Measurements from ENCODE around the gene CDIP1.
"Not testable (repeated sequence)": the region's sequence is repeated elsewhere in the genome, so short reads cannot be mapped to it uniquely, and the experiment has no call there.

CDIP1 gene

DNA sequence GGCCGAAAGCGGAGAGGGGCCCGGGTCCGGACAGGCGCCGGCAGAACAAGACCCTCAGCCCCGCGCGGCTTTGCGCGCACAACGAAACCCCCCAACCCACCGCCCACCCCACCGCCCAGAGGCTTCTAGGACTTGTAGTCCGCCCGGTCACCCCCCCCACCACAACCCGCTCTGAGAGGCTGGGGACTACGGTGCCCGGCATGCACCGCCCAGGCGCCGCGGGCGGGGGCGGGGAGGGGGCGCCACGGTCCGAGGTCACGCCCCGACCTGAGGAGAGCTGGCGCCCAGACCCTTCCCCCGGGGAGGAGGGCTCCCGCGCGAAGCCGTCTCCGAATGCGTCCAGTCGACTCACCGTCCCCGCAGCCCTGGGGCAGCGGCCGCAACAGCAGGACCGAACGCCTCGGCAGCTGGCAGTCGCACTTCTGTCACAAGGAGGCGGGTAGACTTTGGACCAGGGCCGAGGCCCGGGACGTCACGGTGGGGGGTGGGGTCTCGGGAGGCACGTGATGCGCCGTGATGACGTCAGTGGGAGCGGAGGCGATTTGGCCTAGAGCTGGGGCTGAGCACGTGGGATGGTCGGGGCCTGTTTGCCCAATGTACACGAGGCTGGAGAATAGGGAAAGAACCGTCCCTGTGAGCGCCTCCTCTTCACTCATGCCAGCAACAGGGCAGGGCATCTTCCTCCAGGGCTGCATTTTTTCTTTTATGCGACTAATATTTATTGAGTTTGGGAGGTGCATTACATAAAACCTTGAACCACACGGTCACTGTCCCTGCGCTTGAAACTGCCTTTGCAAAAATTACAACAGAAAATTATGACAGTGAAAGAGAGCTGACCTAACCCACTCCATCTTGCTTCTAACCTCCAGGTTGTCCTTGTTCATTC lies at the start of gene CDIP1:
Gene CDIP1, minus strand, starts transcription at position 424 of the 886 bp plus-strand sequence. CDS start 24,643 bp downstream, outside the sequence.
- DNase-seq, result peak; percentile 78

GRCh38 chr16:4586291-4586690 lies 47.7 kb upstream of the CDIP1 start:
- no peak for DNase-seq

- no peak for DNase-seq
Observed at GRCh38 chr16:4583906-4584305, 45.3 kb upstream of the CDIP1 start.

- DNase-seq, result no peak
Observed at GRCh38 chr16:4580250-4580649, 41.7 kb upstream of the CDIP1 start.

- peak; percentile 59 for DNase-seq
Observed at GRCh38 chr16:4578961-4579530, 40.5 kb upstream of the CDIP1 start.

DNA sequence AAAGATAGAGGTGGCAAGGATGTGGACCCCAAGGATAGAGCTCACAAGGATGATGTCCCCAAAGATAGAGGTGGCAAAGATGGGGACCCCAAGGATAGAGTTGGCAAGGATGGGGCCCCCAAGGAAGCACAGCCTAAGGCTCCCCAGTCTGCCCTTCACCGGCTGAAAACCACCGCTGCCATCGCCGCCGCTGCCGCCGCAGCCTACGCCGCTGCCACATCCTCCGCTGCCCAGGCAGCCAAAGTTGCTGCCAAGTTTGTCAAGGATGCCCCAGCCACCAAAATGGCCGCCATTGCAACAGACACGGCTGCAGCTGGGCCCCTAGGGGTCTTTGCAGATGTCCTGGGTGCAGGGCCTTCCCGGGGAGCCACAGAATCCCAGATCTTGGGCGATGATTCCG lies 37.4 kb upstream of the CDIP1 start:
- no peak for DNase-seq

DNA sequence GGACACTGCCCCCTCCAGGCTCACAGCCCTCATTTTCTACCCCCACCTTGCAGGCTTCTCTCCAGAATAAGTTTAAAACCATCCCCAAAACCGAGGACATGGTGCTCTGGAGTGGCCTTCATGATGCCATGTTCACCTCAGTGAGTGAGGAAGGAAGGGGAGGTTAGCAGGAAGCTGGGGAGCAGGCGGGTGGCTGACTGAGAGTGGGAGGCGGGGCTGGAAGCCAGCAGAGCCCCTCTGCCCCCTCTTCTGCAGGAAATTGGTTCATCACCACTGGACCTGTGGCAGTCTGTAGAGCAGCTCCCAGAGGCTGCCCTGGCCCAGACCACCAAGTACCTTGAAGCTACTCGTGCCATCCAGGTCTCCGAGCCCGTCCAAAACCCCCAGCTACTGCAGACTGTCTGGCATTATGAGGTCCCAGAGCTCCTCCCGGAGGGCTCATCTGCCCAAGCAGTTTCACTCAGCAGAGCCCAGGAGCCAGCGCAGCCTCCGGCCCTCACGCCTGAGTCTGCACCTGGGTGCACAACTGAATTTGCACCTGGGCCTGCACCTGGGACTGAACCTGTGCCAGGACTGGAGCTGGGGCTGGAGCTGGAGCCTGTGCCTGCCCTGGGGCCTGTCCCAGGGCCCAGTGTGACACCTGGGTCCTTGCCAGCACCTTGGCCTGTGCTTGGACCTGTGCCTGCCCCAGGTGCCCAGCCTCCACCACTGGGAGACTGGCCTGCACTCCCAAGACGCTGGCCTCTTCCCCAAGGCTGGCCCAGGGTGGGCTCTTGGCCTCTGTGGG lies 36.5 kb upstream of the CDIP1 start:
- no peak for DNase-seq

DNA sequence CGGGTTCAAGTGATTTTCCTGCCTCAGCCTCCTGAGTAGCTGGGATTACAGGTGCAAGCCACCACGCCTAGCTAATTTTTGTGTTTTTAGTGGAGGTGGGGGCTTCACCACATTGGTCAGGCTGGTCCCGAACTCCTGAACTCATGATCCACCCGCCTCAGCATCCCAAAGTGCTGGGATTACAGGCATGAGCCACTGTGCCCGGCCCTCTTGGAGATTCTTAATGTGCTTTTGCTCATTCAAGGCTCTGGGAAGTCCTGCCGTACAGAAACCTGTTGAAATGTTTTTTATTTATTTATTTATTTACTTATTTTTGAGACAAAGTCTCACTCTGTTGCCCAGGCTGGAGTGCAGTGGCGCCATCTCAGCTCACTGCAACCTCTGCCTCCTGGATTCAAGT lies 35.4 kb upstream of the CDIP1 start:
- DNase-seq, result not testable (repeated sequence)

GRCh38 chr16:4572715-4573114 lies 34.1 kb upstream of the CDIP1 start:
- DNase-seq, result no peak

GRCh38 chr16:4570688-4571321 lies 32.2 kb upstream of the CDIP1 start:
- DNase-seq, result no peak

- DNase-seq, result no peak
Observed at GRCh38 chr16:4570086-4570485, 31.5 kb upstream of the CDIP1 start.

- DNase-seq, result no peak
Observed at GRCh38 chr16:4566144-4566543, 27.6 kb upstream of the CDIP1 start.

DNA sequence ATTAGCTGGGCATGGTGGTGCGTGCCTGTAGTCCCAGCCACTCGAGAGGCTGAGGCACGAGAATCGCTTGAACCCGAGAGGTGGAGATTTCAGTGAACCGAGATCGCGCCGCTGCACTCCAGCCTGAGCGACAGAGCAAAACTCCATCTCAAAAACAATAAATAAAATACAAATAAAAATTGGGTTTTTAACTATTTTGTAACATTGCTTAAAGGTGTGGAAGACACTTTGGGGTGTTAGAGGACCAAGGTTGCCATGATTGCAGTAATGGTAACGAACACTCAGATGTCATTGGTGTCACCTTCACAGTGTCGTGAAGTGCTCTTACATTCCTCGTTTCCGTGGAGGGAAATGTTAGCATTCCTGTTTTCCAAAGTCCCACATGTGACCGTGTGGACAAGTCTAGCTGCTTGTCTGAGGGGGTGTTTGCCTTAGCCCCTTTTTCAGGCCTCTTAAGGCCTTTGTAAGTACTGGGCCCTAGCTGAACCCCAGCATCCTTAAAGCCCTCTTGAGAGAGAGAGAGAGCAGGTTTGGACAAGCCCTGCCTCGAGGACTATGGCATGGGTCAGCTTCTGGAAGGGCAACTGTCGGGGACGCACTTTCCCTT lies 26.2 kb upstream of the CDIP1 start:
- DNase-seq, result no peak

DNA sequence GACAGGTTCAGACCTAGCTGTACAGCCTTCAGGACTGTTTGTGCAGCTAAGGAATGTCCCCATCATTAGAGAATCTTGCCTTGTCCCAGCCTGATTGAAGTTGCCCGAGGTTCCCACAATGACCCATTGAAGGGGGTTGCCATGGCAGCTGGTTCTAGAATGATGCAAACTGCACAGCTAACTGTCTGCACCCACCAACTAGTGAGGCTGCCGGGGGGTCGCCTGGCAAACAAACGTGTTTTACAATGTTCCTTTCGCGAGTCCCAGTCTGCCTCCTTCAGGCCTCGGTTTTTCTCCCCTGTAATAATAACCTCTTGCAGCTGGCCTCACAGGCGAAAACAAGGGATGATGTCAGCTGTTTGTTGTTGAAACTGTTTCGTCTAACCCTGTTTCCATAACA lies 23.0 kb upstream of the CDIP1 start:
- no peak for DNase-seq

DNA sequence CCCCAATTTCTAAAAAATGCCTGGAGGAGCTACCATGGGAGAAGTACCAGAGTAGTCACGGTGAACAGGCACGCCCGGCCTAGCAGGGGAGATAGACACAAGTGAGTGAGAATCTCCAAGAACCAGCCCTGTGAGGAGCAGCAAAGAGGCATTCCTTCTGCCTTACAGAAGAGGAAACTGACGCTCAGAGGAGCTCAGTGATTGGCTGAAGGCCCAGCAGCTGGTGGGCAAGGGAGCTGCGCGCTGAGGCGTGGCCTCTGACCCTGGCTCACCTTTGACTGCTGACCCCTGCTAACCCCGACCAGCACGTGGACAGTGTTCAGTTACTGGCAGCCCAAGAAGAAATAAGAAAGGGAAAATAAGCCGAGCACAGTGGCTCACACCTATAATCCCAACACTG lies 19.4 kb upstream of the CDIP1 start:
- no peak for DNase-seq

DNA sequence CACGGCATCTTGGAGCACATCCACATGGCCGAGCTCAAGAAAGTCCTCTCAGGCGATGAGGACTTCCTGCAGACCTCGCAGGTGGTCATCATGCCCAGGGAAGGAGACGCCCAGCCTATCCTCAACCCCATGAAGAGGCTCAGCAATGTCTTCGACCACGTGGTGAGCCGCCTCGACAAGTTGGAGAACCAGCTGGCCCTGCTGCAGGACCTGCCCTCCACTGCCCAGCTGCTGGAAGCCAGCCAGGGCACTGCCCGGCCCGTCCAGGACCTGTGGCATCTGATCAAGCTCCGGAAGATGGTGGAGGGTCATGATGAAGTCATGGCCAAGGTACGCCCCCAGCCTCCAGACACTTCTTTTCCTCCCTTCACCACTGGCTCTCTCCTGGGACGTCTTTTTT lies 18.0 kb upstream of the CDIP1 start:
- DNase-seq, result no peak

- DNase-seq, result no peak
Observed at GRCh38 chr16:4556112-4556511, 17.5 kb upstream of the CDIP1 start, which contains the start of gene C16orf96. C16orf96 (plus strand) TSS chr16:4556340; CDS start chr16:4556490, 150 bp downstream.

DNA sequence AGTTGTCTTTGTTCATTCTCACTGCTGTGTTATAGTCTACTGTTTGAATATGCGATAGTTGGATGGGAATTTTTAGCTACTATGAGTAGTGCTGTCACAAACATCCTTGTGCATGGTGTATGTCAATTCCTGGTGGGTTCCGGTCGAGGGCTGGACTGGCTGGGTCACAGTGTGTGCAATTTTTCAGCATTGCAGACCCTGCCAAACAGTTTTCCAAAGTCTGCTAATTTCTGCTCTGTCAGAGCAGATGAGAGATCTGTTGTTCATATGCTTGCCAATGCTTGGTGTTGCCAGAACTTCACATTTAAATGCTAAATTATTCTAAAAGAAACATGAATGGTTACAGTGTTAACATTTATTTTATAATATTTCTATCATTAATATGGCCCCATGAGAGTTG lies 14.0 kb upstream of the CDIP1 start:
- no peak for DNase-seq

DNA sequence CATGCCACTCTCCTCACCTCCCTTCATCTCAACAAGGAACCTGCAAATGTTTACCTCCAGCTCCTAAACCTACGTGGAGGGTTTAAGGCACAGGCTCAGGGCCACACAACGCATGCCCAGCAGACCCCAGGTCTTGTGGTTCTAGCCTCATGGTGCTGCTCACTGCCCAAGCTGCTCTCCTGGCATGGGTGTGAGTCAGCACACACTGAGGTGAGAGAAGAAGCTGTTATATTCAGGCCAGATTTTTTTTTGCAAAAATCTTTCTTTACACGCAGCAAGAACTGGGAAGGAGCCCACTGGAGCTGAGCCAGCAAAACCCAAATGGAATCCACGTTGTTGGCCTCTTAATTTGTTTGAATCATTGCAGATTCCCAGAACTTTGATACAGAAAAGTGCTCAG lies 12.0 kb upstream of the CDIP1 start:
- DNase-seq, result no peak

DNA sequence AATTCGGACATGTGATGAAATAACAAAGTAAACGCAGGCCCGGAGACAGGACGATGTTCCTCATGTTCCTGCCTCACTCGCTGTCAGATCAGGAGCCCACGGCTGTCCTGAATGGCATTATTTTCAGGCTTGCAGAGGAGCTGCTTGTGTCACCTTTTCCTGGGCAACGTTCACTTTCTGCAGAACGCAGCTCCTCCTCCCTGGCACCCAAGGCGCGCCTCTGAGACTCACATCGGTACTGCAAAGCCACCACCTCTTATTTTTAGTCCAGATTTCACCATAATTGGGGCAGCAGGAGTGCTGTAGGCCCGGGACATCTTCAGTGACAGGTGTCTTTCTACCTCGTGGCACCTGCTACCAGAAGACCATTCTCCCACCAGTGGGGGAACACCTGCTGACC lies 9.6 kb upstream of the CDIP1 start:
- no peak for DNase-seq

DNA sequence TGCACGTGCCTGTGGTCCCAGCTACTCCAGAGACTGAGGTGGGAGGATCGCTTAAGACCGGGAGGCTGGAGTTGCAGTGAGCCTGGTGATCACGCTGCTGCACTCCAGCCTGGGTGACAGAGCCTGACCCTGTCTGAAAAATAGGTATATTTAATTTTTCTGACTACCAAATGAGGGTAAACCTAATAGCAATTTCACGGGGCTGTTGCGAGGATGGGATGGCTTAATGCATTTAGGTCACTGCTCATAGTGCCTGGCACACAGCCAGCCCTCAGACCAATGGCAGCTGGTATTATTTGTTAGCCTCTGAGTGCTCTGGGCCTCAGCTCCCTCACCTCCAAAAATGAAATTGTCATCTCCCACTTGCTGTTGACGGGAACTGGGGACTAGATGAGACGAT lies 5.9 kb upstream of the CDIP1 start:
- DNase-seq, result no peak

DNA sequence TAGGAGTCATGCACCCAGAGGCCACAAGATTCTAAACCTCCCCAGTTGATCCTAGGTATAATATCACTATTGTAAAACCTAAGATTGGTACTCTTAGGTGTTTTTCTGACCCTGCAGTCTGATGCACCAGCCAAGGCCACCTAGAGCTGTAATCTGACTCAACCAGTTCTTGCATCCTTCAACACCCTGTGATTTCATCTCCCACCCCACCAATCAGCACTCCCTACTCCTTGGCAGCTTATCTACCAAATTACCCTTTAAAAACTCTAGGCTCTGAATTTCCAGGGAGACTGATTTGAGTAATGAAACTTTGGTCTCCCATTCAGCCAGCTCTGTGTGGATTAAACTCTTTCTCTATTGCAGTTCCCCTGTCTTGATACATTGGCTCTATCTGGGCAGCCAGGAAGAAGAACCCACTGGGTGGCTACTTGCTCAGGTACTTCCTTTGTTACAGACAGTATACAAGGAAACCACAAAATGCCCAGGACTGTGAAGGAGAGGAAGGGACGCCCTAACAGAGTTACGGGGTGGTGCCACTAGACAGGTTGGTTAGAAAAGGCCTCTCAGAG lies 1.2 kb upstream of the CDIP1 start:
- no peak for DNase-seq
